Measurements from ENCODE around the gene HDAC4. TPM values are rescaled to one million over a fixed set of nuclear protein-coding genes. Genes with fewer than 3 reads are reported as not detected.

The HDAC4 gene
- total and polyA plus RNA-seq, 3 donors from 2014 or later: 29.0 to 67.5 (median 58.7) TPM

GRCh38 chr2:239146011-239146641 is 254.7 kb downstream of the HDAC4 start:
- H3K27me3 ChIP-seq: no peaks in the 10 kb centered on the region
- no peak overlapping the region for H3K4me3 ChIP-seq
- no peak overlapping the region for H3K27ac ChIP-seq
- intact Hi-C loops (cut with DNase I; ENCODE audit: low total_unique reads): no loop called here
- WGBS, 2 donors: 90% methylated on average over 15 to 19 of the region's 19 CpGs
- H3K36me3 ChIP-seq (ENCODE audit: low read depth, missing control alignments): no peaks in the 10 kb centered on the region
- TF ChIP-seq CTCF (IDR thresholded peaks at IDR 0.05) (no peak), POLR2A (IDR thresholded peaks at IDR 0.05) (no peak)
- H3K4me1 ChIP-seq: no peaks in the 10 kb centered on the region
- no peaks in the 10 kb centered on the region for H3K9me3 ChIP-seq
- no peak for DNase-seq

- TF ChIP-seq CTCF (IDR thresholded peaks at IDR 0.05): no peak
- no peak for TF ChIP-seq POLR2A (IDR thresholded peaks at IDR 0.05)
- Histone ChIP-seq H3K4me1 (no peaks in the 10 kb centered on the region), H3K4me3 (no peak overlapping the region), H3K27me3 (no peaks in the 10 kb centered on the region), H3K9me3 (no peaks in the 10 kb centered on the region), H3K36me3 (ENCODE audit: low read depth, missing control alignments) (no peaks in the 10 kb centered on the region), H3K27ac (no peak overlapping the region)
- 93 to 95% methylated on average over 8 to 9 of the region's 9 CpGs for WGBS, 2 donors
- no peak for DNase-seq
- intact Hi-C loops (cut with DNase I; ENCODE audit: low total_unique reads): no loop called here
Measured at GRCh38 chr2:239145601-239146000, 255.2 kb downstream of the HDAC4 start.

GRCh38 chr2:239145106-239145505 is 255.7 kb downstream of the HDAC4 start:
- no peaks in the 10 kb centered on the region for H3K27me3 ChIP-seq

GRCh38 chr2:239144713-239144999 is 256.2 kb downstream of the HDAC4 start:
- 91 to 94% methylated on average over 5 of the region's 5 CpGs for WGBS, 2 donors
- Histone ChIP-seq H3K27ac (no peak overlapping the region), H3K4me1 (no peaks in the 10 kb centered on the region), H3K36me3 (ENCODE audit: low read depth, missing control alignments) (no peaks in the 10 kb centered on the region), H3K27me3 (no peaks in the 10 kb centered on the region), H3K9me3 (no peaks in the 10 kb centered on the region), H3K4me3 (no peak overlapping the region)
- intact Hi-C loops (cut with DNase I; ENCODE audit: low total_unique reads): no loop called here
- no peak for DNase-seq
- TF ChIP-seq CTCF (IDR thresholded peaks at IDR 0.05): no peak
- no peak for TF ChIP-seq POLR2A (IDR thresholded peaks at IDR 0.05)

More at GRCh38 chr2:239145106-239145505, 255.7 kb downstream of the HDAC4 start:
- TF ChIP-seq POLR2A (IDR thresholded peaks at IDR 0.05) (no peak), CTCF (IDR thresholded peaks at IDR 0.05) (no peak)
- no peak overlapping the region for H3K4me3 ChIP-seq
- no peak for DNase-seq
- H3K36me3 ChIP-seq (ENCODE audit: low read depth, missing control alignments): no peaks in the 10 kb centered on the region
- H3K27ac ChIP-seq: no peak overlapping the region
- no peaks in the 10 kb centered on the region for H3K9me3 ChIP-seq
- intact Hi-C loops (cut with DNase I; ENCODE audit: low total_unique reads): no loop called here
- H3K4me1 ChIP-seq: no peaks in the 10 kb centered on the region
- 81 to 96% methylated on average over 9 to 15 of the region's 15 CpGs for WGBS, 2 donors

Measured in testis (tissue), 3 donors.